Testis (tissue), 5 donors: Measurements from ENCODE around the gene TMEM225. TPM values are rescaled to one million over a fixed set of nuclear protein-coding genes. Genes with fewer than 3 reads are reported as not detected.

Experiments
- DNase-seq: peaks from one replicate; pipeline ENCODE4 v3.0.0-alpha.2; 2019
- H3K27ac ChIP-seq, 2 donors: fragments of 200-600 bp; sonication (generic); one replicate each; pipeline ENCODE4 v1.5.1; 2019
- H3K27me3 ChIP-seq: fragments of 200-600 bp; sonication (generic); one replicate; pipeline ENCODE4 v1.5.1; 2019
- H3K36me3 ChIP-seq: fragments of 200-600 bp; sonication (generic); one replicate; pipeline ENCODE4 v1.5.1; 2017; ENCODE audit warnings: low read depth; ENCODE audit errors: missing control alignments
- H3K4me1 ChIP-seq: fragments of 200-600 bp; sonication (generic); one replicate; pipeline ENCODE4 v1.5.1; 2019
- H3K4me3 ChIP-seq, 2 donors: fragments of 200-600 bp; sonication (generic); one replicate each; pipeline ENCODE4 v1.5.1; 2017 to 2019
- H3K9me3 ChIP-seq: fragments of 200-600 bp; sonication (generic); one replicate; pipeline ENCODE4 v1.5.1; 2017
- CTCF ChIP-seq, 3 experiments: fragments of 450-650 bp in 2 of 3; fragments of 200-600 bp in 1 of 3; sonication (generic) in 1 of 3; IDR thresholded peaks; one replicate each; pipeline ENCODE4 v1.5.1; 2016 to 2019; ENCODE audit warnings: antibody characterized with exemption in 3 of 3, mild to moderate bottlenecking in 2 of 3, moderate library complexity in 1 of 3
- POLR2A ChIP-seq: fragments of 450-650 bp; IDR thresholded peaks from one replicate; pipeline ENCODE4 v1.6.1; 2017; ENCODE audit warnings: antibody characterized with exemption, mild to moderate bottlenecking, moderate library complexity
- WGBS, 2 donors: methylation state at CpG; one replicate each; pipeline ENCODE4 v1.1.5; 2018; 5-methylcytosine and 5-hydroxymethylcytosine counted together
- intact Hi-C: fragments of 100-400 bp; cut with DNase I; formaldehyde crosslinking; loops from one replicate; pipeline ENCODE4 v1.15.1; 2023; ENCODE audit warnings: low total_unique reads
- long read RNA-seq, 2 donors: transcript quantifications; one replicate each; lab custom pipeline, GENCODE V29; 2026
- polyA plus RNA-seq: library from polyadenylated mRNA; stranded (reverse); fragments of 350-450 nt; fragmentation: Illumina TruSeq; extraction: RNeasy Lipid Tissue Mini Kit (QIAGEN cat#74804); gene quantifications from one replicate; pipeline ENCODE4 v1.2.3, GENCODE V29; 2014; ENCODE audit warnings: low read depth, low replicate concordance; ENCODE audit not compliant: insufficient read depth
- total RNA-seq, 2 donors: library from RNA; depleted of rRNA; stranded (reverse); fragments of >200 nt; gene quantifications; one replicate each; pipeline ENCODE4 v1.2.3, GENCODE V29; 2016

Gene TMEM225
- total RNA-seq = 1 to 10 TPM; 6.1 to 10.0 TPM
- 49.1 TPM for polyA plus RNA-seq
- long read RNA-seq, donor 1 = 0 reads
- long read RNA-seq, donor 2 = 0 reads

- Histone ChIP-seq H3K9me3 (no peaks in the 10 kb centered on the region), H3K4me3 (no peak within 1 kb of the TSS), H3K27ac (no peak within 1 kb of the TSS), H3K4me1 (peaks cover 3% of the 10 kb centered on the region), H3K36me3 (no peaks in the 10 kb centered on the region), H3K27me3 (no peaks in the 10 kb centered on the region)
- 86 to 90% methylated on average over 3 of the region's 3 CpGs for WGBS, 2 donors
- no peak for DNase-seq
- intact Hi-C loops = no loop called here
- TF ChIP-seq CTCF (IDR thresholded peaks at IDR 0.05) = no peak
- TF ChIP-seq POLR2A = no peak
These were observed at the start of gene TMEM225 for GRCh38 chr11:123885570-123885969. Gene TMEM225, minus strand, starts transcription at chr11:123885670. Its CDS starts 245 bp downstream, at chr11:123885425.

GRCh38 chr11:123924027-123924426, 38.6 kb upstream of the TMEM225 start:
- no peaks in the 10 kb centered on the region for H3K36me3 ChIP-seq
- TF ChIP-seq CTCF (IDR thresholded peaks at IDR 0.05) = no peak
- TF ChIP-seq POLR2A = no peak
- intact Hi-C loops = no loop called here
- no peaks in the 10 kb centered on the region for H3K4me1 ChIP-seq
- H3K4me3 ChIP-seq = no peak overlapping the region
- DNase-seq = no peak
- H3K27me3 ChIP-seq = no peaks in the 10 kb centered on the region
- WGBS, 2 donors = 88 to 100% methylated on average over 1 of the region's 1 CpG
- no peaks in the 10 kb centered on the region for H3K9me3 ChIP-seq
- no peak overlapping the region for H3K27ac ChIP-seq

GRCh38 chr11:123920943-123921342, 35.5 kb upstream of the TMEM225 start:
- Histone ChIP-seq H3K27ac (no peak overlapping the region), H3K9me3 (no peaks in the 10 kb centered on the region), H3K4me1 (no peaks in the 10 kb centered on the region), H3K27me3 (no peaks in the 10 kb centered on the region), H3K36me3 (no peaks in the 10 kb centered on the region), H3K4me3 (no peak overlapping the region)
- intact Hi-C loops = no loop called here
- WGBS, 2 donors = 66 to 75% methylated on average over 3 of the region's 3 CpGs
- no peak for DNase-seq
- no peak for TF ChIP-seq POLR2A
- no peak for TF ChIP-seq CTCF (IDR thresholded peaks at IDR 0.05)

GRCh38 chr11:123905826-123906225, 20.4 kb upstream of the TMEM225 start:
- no peaks in the 10 kb centered on the region for H3K27me3 ChIP-seq
- 27 to 28% methylated on average over 3 of the region's 3 CpGs for WGBS, 2 donors
- peaks cover 9% of the 10 kb centered on the region for H3K4me1 ChIP-seq
- no peak overlapping the region for H3K27ac ChIP-seq
- no peaks in the 10 kb centered on the region for H3K9me3 ChIP-seq
- DNase-seq = no peak
- no peak overlapping the region for H3K4me3 ChIP-seq
- no peaks in the 10 kb centered on the region for H3K36me3 ChIP-seq
- no peak for TF ChIP-seq CTCF (IDR thresholded peaks at IDR 0.05)
- TF ChIP-seq POLR2A = no peak
- intact Hi-C loops = no loop called here

GRCh38 chr11:123904932-123905331, 19.5 kb upstream of the TMEM225 start:
- Histone ChIP-seq H3K4me1 (peaks cover 9% of the 10 kb centered on the region), H3K4me3 (no peak overlapping the region), H3K9me3 (no peaks in the 10 kb centered on the region), H3K36me3 (no peaks in the 10 kb centered on the region), H3K27me3 (no peaks in the 10 kb centered on the region), H3K27ac (no peak overlapping the region)
- DNase-seq = no peak
- intact Hi-C loops = no loop called here
- no peak for TF ChIP-seq CTCF (IDR thresholded peaks at IDR 0.05)
- TF ChIP-seq POLR2A = no peak
- WGBS, 2 donors = 36 to 39% methylated on average over 3 of the region's 3 CpGs
